Calu3 (cell line): Measurements from ENCODE around the gene EIF4B. TPM values are rescaled to one million over a fixed set of nuclear protein-coding genes. Genes with fewer than 3 reads are reported as not detected.
A peak's percentile ranks its signal among the peaks of the same experiment; 100 is the strongest.

Source experiments
- BruUV-seq: library from RNA; stranded (reverse); fragments of 400-500 nt; replicated peaks from 2 replicates; lab custom pipeline; 2021; lab: Mats Ljungman, UMichigan
- CTCF ChIA-PET: fragments of 300-600 bp; sonication (Branson Sonifier 250); formaldehyde crosslinking; loops from one replicate; lab custom pipeline; 2022; ENCODE audit warnings: antibody characterized with exemption; lab: Charles Lee
- DNase-seq: peaks from one replicate; pipeline ENCODE4 v3.0.0; 2022
- H3K27ac Mint-ChIP-seq: one replicate; pipeline ENCODE4 v1.8.0; 2022; ENCODE audit warnings: mixed read lengths; ENCODE audit not compliant: unreplicated experiment
- H3K27me3 Mint-ChIP-seq: one replicate; pipeline ENCODE4 v1.8.0; 2022; ENCODE audit warnings: mixed read lengths; ENCODE audit not compliant: unreplicated experiment
- H3K36me3 Mint-ChIP-seq: one replicate; pipeline ENCODE4 v1.8.0; 2022; ENCODE audit warnings: mild to moderate bottlenecking, moderate library complexity, mixed read lengths; ENCODE audit not compliant: insufficient read depth, unreplicated experiment
- H3K4me1 Mint-ChIP-seq: one replicate; pipeline ENCODE4 v1.8.0; 2022; ENCODE audit warnings: mild to moderate bottlenecking, low read depth, mixed read lengths; ENCODE audit not compliant: unreplicated experiment
- H3K4me3 Mint-ChIP-seq: one replicate; pipeline ENCODE4 v1.8.0; 2022; ENCODE audit warnings: mild to moderate bottlenecking, low read depth, moderate library complexity, mixed read lengths; ENCODE audit not compliant: unreplicated experiment
- H3K9me3 Mint-ChIP-seq: one replicate; pipeline ENCODE4 v1.8.0; 2022; ENCODE audit warnings: low read depth, mixed read lengths; ENCODE audit not compliant: unreplicated experiment
- intact Hi-C: fragments of 100-400 bp; cut with micrococcal nuclease; formaldehyde crosslinking; loops from one replicate; pipeline ENCODE4 v1.10.0; 2022; ENCODE audit not compliant: unreplicated experiment
- total RNA-seq: library from RNA; stranded (reverse); gene quantifications from 2 replicates; pipeline ENCODE4 v1.2.3, GENCODE V29; 2022
- TF ChIP-seq, protein P1 (sequence below): fragments of 200-600 bp; IDR thresholded peaks from one replicate; pipeline ENCODE4 v1.8.0; 2022; ENCODE audit warnings: antibody characterized with exemption; ENCODE audit not compliant: unreplicated experiment

The EIF4B gene
- total RNA-seq, 1 experiment from 2014 or later: 272 TPM

DNA sequence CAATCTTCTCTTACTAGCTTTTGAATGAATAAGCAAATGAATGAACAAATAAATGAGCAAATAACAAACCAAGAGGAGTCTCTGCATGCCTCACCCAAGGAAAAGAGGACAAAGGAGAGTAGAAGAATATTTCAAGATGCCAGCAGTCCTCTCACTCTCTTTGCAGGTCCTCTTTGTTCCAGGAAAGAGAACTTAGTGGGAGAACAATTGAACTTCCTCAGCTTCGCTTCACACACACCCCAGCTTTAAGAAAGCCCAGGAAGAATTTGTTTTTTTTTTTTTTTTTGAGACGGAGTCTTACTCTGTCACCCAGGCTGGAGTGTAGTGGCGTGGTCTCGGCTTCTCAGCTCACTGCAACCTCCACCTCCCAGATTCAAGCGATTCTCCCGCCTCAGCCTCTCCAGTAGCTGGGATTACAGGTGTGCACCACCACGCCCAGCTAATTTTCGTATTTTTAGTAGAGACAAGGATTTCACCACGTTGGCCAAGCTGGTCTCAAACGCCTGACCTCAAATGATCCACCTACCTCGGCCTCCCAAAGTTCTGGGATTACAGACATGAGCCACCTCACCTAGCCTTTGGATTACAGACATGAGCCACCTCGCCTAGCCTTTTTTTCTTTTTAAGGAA is 37.0 kb upstream of the EIF4B start:
- TF ChIP-seq, protein P1, sequence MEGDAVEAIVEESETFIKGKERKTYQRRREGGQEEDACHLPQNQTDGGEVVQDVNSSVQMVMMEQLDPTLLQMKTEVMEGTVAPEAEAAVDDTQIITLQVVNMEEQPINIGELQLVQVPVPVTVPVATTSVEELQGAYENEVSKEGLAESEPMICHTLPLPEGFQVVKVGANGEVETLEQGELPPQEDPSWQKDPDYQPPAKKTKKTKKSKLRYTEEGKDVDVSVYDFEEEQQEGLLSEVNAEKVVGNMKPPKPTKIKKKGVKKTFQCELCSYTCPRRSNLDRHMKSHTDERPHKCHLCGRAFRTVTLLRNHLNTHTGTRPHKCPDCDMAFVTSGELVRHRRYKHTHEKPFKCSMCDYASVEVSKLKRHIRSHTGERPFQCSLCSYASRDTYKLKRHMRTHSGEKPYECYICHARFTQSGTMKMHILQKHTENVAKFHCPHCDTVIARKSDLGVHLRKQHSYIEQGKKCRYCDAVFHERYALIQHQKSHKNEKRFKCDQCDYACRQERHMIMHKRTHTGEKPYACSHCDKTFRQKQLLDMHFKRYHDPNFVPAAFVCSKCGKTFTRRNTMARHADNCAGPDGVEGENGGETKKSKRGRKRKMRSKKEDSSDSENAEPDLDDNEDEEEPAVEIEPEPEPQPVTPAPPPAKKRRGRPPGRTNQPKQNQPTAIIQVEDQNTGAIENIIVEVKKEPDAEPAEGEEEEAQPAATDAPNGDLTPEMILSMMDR: no peak
- no TSS peak for BruUV-seq
- Mint-ChIP-seq H3K36me3 (peaks cover 21% of the 10 kb centered on the region), H3K4me1 (peaks cover 37% of the 10 kb centered on the region), H3K4me3 (no peak overlapping the region), H3K9me3 (no peaks in the 10 kb centered on the region), H3K27me3 (no peaks in the 10 kb centered on the region), H3K27ac (peak overlapping the region; percentile 76)
- CTCF ChIA-PET: interaction anchor here (0.6 to 1.9 kb wide), 4 partner anchors 17 to 448 kb away, joined by 3 to 4 read pairs (median 4); no protein-coding TSS in a partner anchor
- intact Hi-C loops: no loop called here
- no peak for DNase-seq

GRCh38 chr12:52969828-52970569 is 36.3 kb upstream of the EIF4B start:
- no peaks in the 10 kb centered on the region for H3K27me3 Mint-ChIP-seq
- TF ChIP-seq, protein P1: no peak
- H3K27ac Mint-ChIP-seq: peak overlapping the region; percentile 76
- H3K36me3 Mint-ChIP-seq: peaks cover 26% of the 10 kb centered on the region
- H3K9me3 Mint-ChIP-seq: no peaks in the 10 kb centered on the region
- BruUV-seq: no TSS peak
- CTCF ChIA-PET: interaction anchor here (0.5 to 1.9 kb wide), 7 partner anchors 9 to 86 kb away, joined by 3 to 4 read pairs (median 3); partner anchors contain the start of gene KRT8
- intact Hi-C loops: loop anchor here (2.0 to 5.0 kb wide), 2 partner anchors 43 to 73 kb away; no protein-coding TSS in a partner anchor
- H3K4me1 Mint-ChIP-seq: peaks cover 44% of the 10 kb centered on the region
- DNase-seq: peak; percentile 51
- H3K4me3 Mint-ChIP-seq: no peak overlapping the region

GRCh38 chr12:52971679-52972329 is 34.5 kb upstream of the EIF4B start:
- Mint-ChIP-seq H3K27ac (peak overlapping the region; percentile 85), H3K9me3 (no peaks in the 10 kb centered on the region), H3K36me3 (peaks cover 33% of the 10 kb centered on the region), H3K4me1 (peaks cover 59% of the 10 kb centered on the region), H3K27me3 (no peaks in the 10 kb centered on the region), H3K4me3 (peak overlapping the region; percentile 7)
- BruUV-seq: no TSS peak
- intact Hi-C loops: loop anchor here (2.0 to 5.0 kb wide), 2 partner anchors 45 to 75 kb away; no protein-coding TSS in a partner anchor
- peak; percentile 49 for DNase-seq
- TF ChIP-seq, protein P1: no peak
- CTCF ChIA-PET: interaction anchor here (0.7 to 1.8 kb wide), 6 partner anchors 11 to 87 kb away, joined by 3 to 7 read pairs (median 4); partner anchors contain the start of gene KRT8

GRCh38 chr12:52975204-52975603 is 31.1 kb upstream of the EIF4B start:
- intact Hi-C loops: no loop called here
- no peak for DNase-seq
- peaks cover 65% of the 10 kb centered on the region for H3K4me1 Mint-ChIP-seq
- CTCF ChIA-PET: interaction anchor here (0.6 to 1.2 kb wide), 2 partner anchors 90 to 107 kb away, joined by 6 read pairs; no protein-coding TSS in a partner anchor
- H3K9me3 Mint-ChIP-seq: no peaks in the 10 kb centered on the region
- no TSS peak for BruUV-seq
- no peak overlapping the region for H3K4me3 Mint-ChIP-seq
- H3K27ac Mint-ChIP-seq: no peak overlapping the region
- no peaks in the 10 kb centered on the region for H3K27me3 Mint-ChIP-seq
- TF ChIP-seq, protein P1: no peak
- H3K36me3 Mint-ChIP-seq: peaks cover 25% of the 10 kb centered on the region
